GM21515 (cell line): ENCODE results near the gene MED12L.

Experiments
- ATAC-seq: cut with Tn5 transposase; IDR thresholded peaks from one replicate; pipeline ENCODE4 v1.9.1; 2021; ENCODE audit not compliant: unreplicated experiment

Gene MED12L

DNA sequence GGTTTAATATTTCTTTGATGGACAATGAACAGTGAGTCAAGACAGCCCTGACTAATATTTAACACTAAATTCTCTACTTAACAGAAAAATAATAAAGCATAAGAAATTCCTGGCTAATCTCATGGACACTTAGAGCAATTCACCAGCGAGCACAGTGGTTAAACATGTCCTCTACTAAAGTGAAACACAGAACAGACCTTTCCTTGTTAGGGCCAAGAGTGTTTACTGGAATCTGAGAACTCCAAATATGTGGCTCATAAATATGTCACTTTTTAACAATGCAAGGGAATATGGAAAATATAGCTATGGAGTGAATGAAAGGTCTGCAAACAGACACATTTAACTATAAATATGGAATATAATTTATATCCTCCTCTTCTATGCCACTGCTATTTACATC lies 394.0 kb downstream of the MED12L start:
- ATAC-seq, result no peak

DNA sequence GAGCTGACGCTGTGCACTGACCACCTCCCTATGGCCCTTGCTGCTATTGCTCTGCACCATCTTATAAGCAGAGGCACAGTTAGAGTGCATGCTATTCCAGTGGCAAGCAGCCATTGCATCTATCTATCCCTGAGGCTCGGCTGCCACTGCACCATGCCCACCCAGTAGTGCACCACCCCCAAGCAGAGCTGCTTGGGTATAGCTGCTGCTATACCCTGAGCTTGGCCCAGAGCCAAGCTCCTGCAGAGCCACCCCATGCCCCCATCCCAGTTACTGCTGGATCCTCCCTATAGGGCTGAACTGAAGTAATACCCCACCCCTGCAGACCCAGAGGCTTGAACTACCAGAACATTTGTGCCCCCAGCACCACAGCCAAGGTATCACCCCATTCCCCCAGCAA lies 395.0 kb downstream of the MED12L start:
- no peak for ATAC-seq

DNA sequence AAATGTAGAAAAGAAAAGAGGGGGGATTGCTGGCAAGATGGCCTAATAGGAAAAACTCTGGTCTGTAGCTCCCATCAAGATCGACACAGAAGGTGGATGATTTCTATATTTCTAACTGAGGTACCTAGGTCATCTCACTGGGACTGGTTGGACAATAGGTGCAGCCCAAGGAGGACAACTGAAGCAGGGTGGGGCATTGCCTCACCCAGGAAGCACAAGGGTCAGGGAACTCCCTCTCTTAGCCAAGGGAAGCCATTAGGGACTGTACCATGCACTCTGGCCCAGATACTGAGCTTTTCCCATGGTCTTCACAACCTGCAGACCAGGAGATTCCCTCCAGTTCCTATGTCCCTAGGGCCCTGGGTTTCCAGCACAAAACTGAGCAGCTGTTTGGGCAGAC lies 398.0 kb downstream of the MED12L start:
- no peak for ATAC-seq

DNA sequence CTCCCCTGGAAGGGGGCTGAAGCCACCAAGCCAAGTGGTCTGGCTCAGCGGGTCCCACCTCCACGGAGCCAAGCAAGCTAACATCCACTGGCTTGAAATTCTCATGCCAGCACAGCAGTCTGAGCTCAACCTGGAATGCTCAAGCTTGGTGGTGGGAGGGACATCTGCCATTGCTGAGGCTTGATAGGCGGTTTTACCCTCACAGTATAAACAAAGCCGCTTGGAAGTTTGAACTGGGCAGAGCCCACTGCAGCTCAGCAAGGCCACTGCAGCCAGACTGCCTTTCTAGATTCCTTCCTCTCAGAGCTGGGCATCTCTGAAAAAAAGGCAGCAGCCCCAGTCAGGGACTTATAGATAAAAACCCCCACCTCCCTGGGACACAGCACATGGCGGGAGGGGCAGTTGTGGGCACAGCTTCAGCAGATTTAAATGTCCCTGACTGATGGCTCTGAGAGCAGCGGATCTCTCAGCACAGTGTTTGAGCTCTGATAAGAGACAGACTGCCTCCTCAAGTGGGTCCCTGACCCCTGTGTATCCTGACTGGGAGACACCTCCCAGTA lies 398.6 kb downstream of the MED12L start:
- no peak for ATAC-seq
